Measurements from ENCODE around the gene MT1A. TPM values are rescaled to one million over a fixed set of nuclear protein-coding genes. Genes with fewer than 3 reads are reported as not detected.
A peak's percentile ranks its signal among the peaks of the same experiment; 100 is the strongest.

The MT1A gene
- total and polyA plus RNA-seq, 12 donors, result 0.71 to 102 (median 3.0) TPM; not detected in 2

- no peak for DNase-seq
- no peaks in the 10 kb centered on the region for H3K36me3 ChIP-seq
- ATAC-seq, result no peak
- no peak overlapping the region for H3K27ac ChIP-seq
- WGBS, 2 donors, result 84 to 91% methylated on average over 2 of the region's 2 CpGs
- no peaks in the 10 kb centered on the region for H3K9me3 ChIP-seq
- TF ChIP-seq CTCF (IDR thresholded peaks at IDR 0.05), result no peak
- H3K4me3 ChIP-seq, result no peak overlapping the region
- intact Hi-C loops (cut with DNase I), result loop anchor here in 1 of 10 donors (5.0 kb wide), 1 partner anchor 47 kb away; no protein-coding TSS in a partner anchor
- H3K27me3 ChIP-seq, result peaks cover 0 to 67% (median 45%) of the 10 kb centered on the region in 7 donors
- peaks cover 0 to under 1% (median 0%) of the 10 kb centered on the region in 9 donors for H3K4me1 ChIP-seq
Measured at GRCh38 chr16:56649271-56649670, 10.8 kb downstream of the MT1A start.

DNA sequence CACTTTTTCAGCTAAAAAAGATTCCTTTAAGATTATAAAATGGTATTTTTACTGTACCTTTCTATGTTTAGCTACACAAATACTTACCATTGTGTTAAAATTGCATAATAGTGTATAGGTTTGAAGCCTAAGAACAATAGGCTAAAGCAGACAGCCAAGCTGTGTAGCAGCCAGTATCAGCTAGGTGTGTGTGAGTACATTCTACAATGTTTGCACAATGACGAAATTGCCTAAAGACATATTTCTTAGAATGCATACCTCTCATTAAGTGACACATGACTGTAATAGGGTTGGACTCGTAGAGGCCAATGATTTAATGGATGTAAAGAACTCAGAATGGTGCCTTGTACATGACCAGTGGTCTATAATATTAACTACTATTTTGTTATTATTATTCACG is 11.4 kb downstream of the MT1A start:
- peaks cover 0 to 63% (median 41%) of the 10 kb centered on the region in 7 donors for H3K27me3 ChIP-seq

GRCh38 chr16:56651586-56651985 is 13.1 kb downstream of the MT1A start, which contains the start of gene MT1B:
TSS of gene MT1B (plus strand) at chr16:56651886. CDS start at chr16:56651954, 68 bp downstream.
- DNase-seq, result no peak
- peak in 2 of 8 donors; percentile 22 to 51 for ATAC-seq

More for the DNA sequence above, 11.4 kb downstream of the MT1A start:
- Histone ChIP-seq H3K9me3 (no peaks in the 10 kb centered on the region), H3K36me3 (no peaks in the 10 kb centered on the region), H3K4me1 (no peaks in the 10 kb centered on the region), H3K27ac (no peak overlapping the region), H3K4me3 (no peak overlapping the region)
- intact Hi-C loops (cut with DNase I), result loop anchor here in 1 of 10 donors (5.0 kb wide), 1 partner anchor 48 kb away; no protein-coding TSS in a partner anchor
- WGBS, 2 donors, result 87 to 89% methylated on average over 3 of the region's 3 CpGs
- no peak for TF ChIP-seq CTCF (IDR thresholded peaks at IDR 0.05)
- no peak for ATAC-seq
- DNase-seq, result no peak

DNA sequence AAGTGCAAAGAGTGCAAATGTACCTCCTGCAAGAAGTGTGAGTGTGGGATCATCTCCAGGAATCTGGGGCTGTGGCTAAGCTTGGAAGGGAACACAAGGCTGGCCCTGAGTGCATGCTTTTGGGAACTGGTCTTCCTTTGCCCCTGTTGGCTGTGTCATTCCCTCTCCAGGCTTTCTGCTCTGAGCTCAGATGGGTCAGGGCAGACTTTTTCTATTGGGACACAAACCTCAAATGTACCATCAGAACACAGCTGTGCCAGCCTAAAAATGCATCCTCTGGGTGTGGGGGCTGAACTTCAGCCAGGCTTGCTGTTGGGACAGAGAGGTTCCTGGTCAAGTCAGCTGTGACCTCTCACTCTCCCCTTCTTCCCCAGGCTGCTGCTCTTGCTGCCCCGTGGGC is 14.1 kb downstream of the MT1A start:
- Histone ChIP-seq H3K36me3 (no peaks in the 10 kb centered on the region), H3K4me1 (peaks cover 0 to 6% (median 4%) of the 10 kb centered on the region in 9 donors), H3K4me3 (no peak overlapping the region), H3K9me3 (no peaks in the 10 kb centered on the region), H3K27ac (no peak overlapping the region), H3K27me3 (peaks cover 0 to 35% (median 20%) of the 10 kb centered on the region in 7 donors)
- intact Hi-C loops (cut with DNase I), result no loop called here
- ATAC-seq (no peak), DNase-seq (no peak)
- no peak for TF ChIP-seq CTCF (IDR thresholded peaks at IDR 0.05)
- 69 to 74% methylated on average over 1 of the region's 1 CpG for WGBS, 2 donors

More at GRCh38 chr16:56651586-56651985, 13.1 kb downstream of the MT1A start, which contains the start of gene MT1B:
- 67 to 68% methylated on average over 7 of the region's 7 CpGs for WGBS, 2 donors
- H3K4me1 ChIP-seq, result no peaks in the 10 kb centered on the region
- no peak for TF ChIP-seq CTCF (IDR thresholded peaks at IDR 0.05)
- no peaks in the 10 kb centered on the region for H3K36me3 ChIP-seq
- intact Hi-C loops (cut with DNase I), result no loop called here
- H3K27me3 ChIP-seq, result peaks cover 0 to 45% (median 30%) of the 10 kb centered on the region in 7 donors
- H3K9me3 ChIP-seq, result no peaks in the 10 kb centered on the region
- H3K27ac ChIP-seq, result no peak within 1 kb of the TSS
- H3K4me3 ChIP-seq, result no peak within 1 kb of the TSS
